GM12891 (cell line): ENCODE data around the gene MMP7.

Experiments
- DNase-seq: peaks from one replicate; pipeline ENCODE4 v3.0.0; 2011; ENCODE audit warnings: low spot score; ENCODE audit not compliant: insufficient read length
- FAIRE-seq: peaks from 2 replicates; lab custom pipeline; 2011; peaks lifted over from hg19 to GRCh38; lab: Jason Lieb, UNC
- PAX5 ChIP-seq: IDR thresholded peaks from 2 replicates; pipeline ENCODE4 v1.6.1; 2011; ENCODE audit warnings: low read length, moderate library complexity, mild to moderate bottlenecking; ENCODE audit not compliant: insufficient read depth, severe bottlenecking
- POLR2A ChIP-seq: IDR thresholded peaks from 2 replicates; pipeline ENCODE4 v1.6.1; 2011; ENCODE audit warnings: low read depth, low read length, control low read depth
- POLR2AphosphoS5 ChIP-seq: IDR thresholded peaks from 2 replicates; pipeline ENCODE4 v1.6.1; 2011; ENCODE audit warnings: low read depth, low read length, control low read depth
- POU2F2 ChIP-seq: IDR thresholded peaks from 2 replicates; pipeline ENCODE4 v1.6.1; 2011; ENCODE audit warnings: low read depth, mild to moderate bottlenecking, control low read depth, low read length, moderate library complexity
- SPI1 ChIP-seq: IDR thresholded peaks from 2 replicates; pipeline ENCODE4 v1.6.1; 2011; ENCODE audit warnings: low read depth, low read length, control low read depth
- TAF1 ChIP-seq: IDR thresholded peaks from 2 replicates; pipeline ENCODE4 v1.6.1; 2011; ENCODE audit warnings: low read depth, low read length, control low read depth

The MMP7 gene

DNA sequence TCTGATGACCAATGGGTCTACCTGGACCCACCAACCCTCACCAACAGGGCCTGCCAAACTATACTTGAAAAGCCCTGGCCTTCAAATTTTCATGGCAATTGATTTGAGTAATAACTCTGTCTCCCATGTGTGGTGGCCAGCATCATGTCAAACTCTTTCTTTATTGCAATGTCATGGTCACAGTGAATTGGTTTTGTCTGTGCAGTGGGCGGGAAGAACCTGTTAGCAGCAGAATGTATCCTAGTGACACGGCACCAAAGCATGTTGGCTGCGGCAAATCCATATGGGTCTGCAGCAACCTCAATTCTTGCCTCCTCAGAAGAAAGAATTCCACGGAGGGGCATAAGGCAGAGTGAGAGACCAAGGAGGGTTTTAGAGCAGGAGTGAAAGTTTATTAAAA lies 58.4 kb downstream of the MMP7 start:
- no peak for TF ChIP-seq POU2F2
- no peak for TF ChIP-seq POLR2A
- no peak for TF ChIP-seq PAX5
- TF ChIP-seq TAF1: no peak
- no peak for TF ChIP-seq SPI1
- no peak for TF ChIP-seq POLR2AphosphoS5
- FAIRE-seq: no peak
- no peak for DNase-seq

DNA sequence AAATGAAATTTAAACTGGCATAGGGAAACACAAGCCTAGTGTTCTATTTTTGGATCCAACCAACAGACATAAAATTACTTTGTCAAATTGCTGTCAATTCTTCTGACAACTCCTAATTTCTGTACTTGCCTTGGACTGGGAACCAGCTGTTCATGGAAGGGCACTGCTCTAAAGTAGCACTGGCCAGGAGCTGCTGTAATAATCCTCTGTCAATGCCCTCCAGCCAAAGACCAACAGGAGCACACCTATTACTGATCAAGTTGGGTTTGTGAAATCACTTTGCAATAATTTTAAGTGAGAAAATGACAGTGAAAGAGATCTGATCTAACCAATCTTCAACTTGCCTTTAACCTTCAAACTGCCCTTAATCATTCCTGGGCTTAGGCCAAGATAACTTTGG lies 59.1 kb downstream of the MMP7 start:
- DNase-seq (no peak), FAIRE-seq (no peak)
- TF ChIP-seq PAX5 (no peak), POLR2A (no peak), POLR2AphosphoS5 (no peak)
